Lower lobe of right lung (tissue), 2 donors: ENCODE measurements around the gene CXCR3. TPM values are rescaled to one million over a fixed set of nuclear protein-coding genes. Genes with fewer than 3 reads are reported as not detected.
A peak's percentile ranks its signal among the peaks of the same experiment; 100 is the strongest.

ENCODE experiments used
- ATAC-seq, 2 donors: fragments of 200-7000 bp; cut with Tn5 transposase; one replicate each; pipeline ENCODE4 v1.9.1; 2020 to 2022; ENCODE audit warnings: mild to moderate bottlenecking in 2 of 2, moderate library complexity in 2 of 2
- DNase-seq: peaks from one replicate; pipeline ENCODE4 v3.0.0-alpha.2; 2020
- H3K27ac ChIP-seq: fragments of 200-600 bp; one replicate; pipeline ENCODE4 v1.8.0; 2022
- H3K27me3 ChIP-seq: fragments of 200-600 bp; one replicate; pipeline ENCODE4 v1.8.0; 2022; ENCODE audit warnings: low read depth
- H3K36me3 ChIP-seq: fragments of 200-600 bp; one replicate; pipeline ENCODE4 v1.8.0; 2022; ENCODE audit warnings: mild to moderate bottlenecking
- H3K4me1 ChIP-seq: fragments of 200-600 bp; one replicate; pipeline ENCODE4 v1.8.0; 2022
- H3K4me3 ChIP-seq: fragments of 200-600 bp; one replicate; pipeline ENCODE4 v1.8.0; 2022; ENCODE audit warnings: mild to moderate bottlenecking
- H3K9me3 ChIP-seq: fragments of 200-600 bp; one replicate; pipeline ENCODE4 v1.8.0; 2022
- intact Hi-C: fragments of 100-400 bp; cut with DNase I; formaldehyde crosslinking; loops from one replicate; pipeline ENCODE4 v1.11.0; 2022
- total RNA-seq: library from RNA; stranded (reverse); fragmentation: NEBNext Ultra II Directional; extraction: Animal tissue kit (Norgen Biotek cat#: 25700); gene quantifications from one replicate; pipeline ENCODE4 v1.2.1, GENCODE V29; 2021
- TF ChIP-seq, protein P1 (sequence below): fragments of 200-600 bp; IDR thresholded peaks from one replicate; pipeline ENCODE4 v1.8.0; 2022; ENCODE audit warnings: antibody characterized with exemption, mild to moderate bottlenecking
- donor health status: DM: no; HTN: yes; CAD: no; lungs with severe emphysema.

The CXCR3 gene
- total RNA-seq, 1 donor from 2014 or later = 1.9 TPM

DNA sequence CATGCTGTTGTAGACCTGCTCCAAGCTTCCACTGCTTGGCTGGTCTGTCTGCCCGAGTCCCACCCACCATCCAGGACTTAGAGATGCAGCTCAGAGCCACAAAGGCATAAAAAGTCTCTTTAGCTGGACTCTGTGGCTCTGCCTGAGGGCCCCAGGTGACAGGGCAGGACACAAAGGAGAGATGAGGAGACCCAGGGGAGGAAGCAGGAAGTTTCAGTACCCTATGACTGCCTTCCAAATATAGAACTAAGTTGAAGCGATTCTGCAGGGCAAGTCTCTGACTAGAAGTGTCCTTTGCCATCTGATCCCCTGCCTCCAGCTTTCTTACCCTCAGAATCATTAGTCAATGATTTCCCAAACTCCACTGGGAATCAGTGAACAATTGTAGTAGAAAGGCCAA is 11.2 kb upstream of the CXCR3 start:
- no peak overlapping the region for H3K4me3 ChIP-seq
- no peaks in the 10 kb centered on the region for H3K4me1 ChIP-seq
- H3K27ac ChIP-seq = no peak overlapping the region
- no peaks in the 10 kb centered on the region for H3K9me3 ChIP-seq
- intact Hi-C loops = no loop called here
- H3K36me3 ChIP-seq = no peaks in the 10 kb centered on the region
- TF ChIP-seq, protein P1, sequence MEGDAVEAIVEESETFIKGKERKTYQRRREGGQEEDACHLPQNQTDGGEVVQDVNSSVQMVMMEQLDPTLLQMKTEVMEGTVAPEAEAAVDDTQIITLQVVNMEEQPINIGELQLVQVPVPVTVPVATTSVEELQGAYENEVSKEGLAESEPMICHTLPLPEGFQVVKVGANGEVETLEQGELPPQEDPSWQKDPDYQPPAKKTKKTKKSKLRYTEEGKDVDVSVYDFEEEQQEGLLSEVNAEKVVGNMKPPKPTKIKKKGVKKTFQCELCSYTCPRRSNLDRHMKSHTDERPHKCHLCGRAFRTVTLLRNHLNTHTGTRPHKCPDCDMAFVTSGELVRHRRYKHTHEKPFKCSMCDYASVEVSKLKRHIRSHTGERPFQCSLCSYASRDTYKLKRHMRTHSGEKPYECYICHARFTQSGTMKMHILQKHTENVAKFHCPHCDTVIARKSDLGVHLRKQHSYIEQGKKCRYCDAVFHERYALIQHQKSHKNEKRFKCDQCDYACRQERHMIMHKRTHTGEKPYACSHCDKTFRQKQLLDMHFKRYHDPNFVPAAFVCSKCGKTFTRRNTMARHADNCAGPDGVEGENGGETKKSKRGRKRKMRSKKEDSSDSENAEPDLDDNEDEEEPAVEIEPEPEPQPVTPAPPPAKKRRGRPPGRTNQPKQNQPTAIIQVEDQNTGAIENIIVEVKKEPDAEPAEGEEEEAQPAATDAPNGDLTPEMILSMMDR = no peak
- no peaks in the 10 kb centered on the region for H3K27me3 ChIP-seq
- DNase-seq (no peak), ATAC-seq (no peak)

- Histone ChIP-seq H3K4me1 (peaks cover 10% of the 10 kb centered on the region), H3K27ac (no peak overlapping the region), H3K36me3 (no peaks in the 10 kb centered on the region), H3K27me3 (no peaks in the 10 kb centered on the region), H3K4me3 (no peak overlapping the region), H3K9me3 (no peaks in the 10 kb centered on the region)
- TF ChIP-seq, protein P1 = no peak
- intact Hi-C loops = no loop called here
- DNase-seq = no peak
- no peak for ATAC-seq
Measured at GRCh38 chrX:71627588-71628404, 9.5 kb upstream of the CXCR3 start.

DNA sequence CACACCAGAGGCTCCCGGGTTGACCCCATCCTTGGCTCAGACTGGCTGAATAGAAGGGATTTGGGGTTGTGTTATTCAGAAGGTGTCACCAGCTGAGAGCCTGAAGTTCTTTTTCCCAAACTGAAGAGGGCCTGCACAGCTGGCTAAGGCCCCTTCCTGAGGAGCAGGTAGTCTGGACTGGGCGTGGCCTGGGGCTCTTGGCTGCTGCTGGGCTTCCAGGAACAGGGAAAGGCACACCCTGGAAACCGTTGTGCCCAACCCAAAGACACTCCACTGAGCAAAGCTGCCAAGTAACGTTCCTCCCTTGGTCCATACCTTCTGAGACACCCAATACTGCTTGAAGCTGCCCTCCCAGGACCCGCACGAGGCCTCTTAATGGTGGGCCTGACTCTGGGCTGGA is 8.3 kb upstream of the CXCR3 start:
- DNase-seq = peak; percentile 51
- intact Hi-C loops = no loop called here
- no peaks in the 10 kb centered on the region for H3K9me3 ChIP-seq
- ATAC-seq = peak; percentile 25 to 57
- TF ChIP-seq, protein P1 = no peak
- no peaks in the 10 kb centered on the region for H3K36me3 ChIP-seq
- H3K27me3 ChIP-seq = no peaks in the 10 kb centered on the region
- H3K4me1 ChIP-seq = peaks cover 20% of the 10 kb centered on the region
- no peak overlapping the region for H3K4me3 ChIP-seq
- H3K27ac ChIP-seq = no peak overlapping the region

DNA sequence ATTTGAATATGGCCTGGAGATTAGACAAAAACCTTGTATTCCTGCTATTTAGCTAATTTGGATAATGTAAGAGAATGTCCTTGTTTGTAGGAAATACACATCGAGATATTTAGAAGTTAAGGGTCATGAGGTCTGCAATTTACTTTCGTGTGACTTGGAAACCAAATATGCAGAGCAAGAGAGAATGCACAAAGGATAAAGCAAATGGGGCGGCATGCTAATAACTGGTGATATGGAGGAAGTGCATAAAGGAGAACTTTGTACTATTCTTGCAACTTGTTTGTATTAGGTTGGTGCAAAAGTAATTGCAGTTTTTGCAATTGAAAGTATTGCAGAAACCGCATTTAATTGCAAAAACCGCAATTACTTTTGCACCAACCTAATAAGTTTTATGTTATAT is 7.2 kb upstream of the CXCR3 start:
- intact Hi-C loops = no loop called here
- ATAC-seq (no peak), DNase-seq (no peak)
- Histone ChIP-seq H3K4me3 (no peak overlapping the region), H3K27me3 (no peaks in the 10 kb centered on the region), H3K9me3 (no peaks in the 10 kb centered on the region), H3K27ac (no peak overlapping the region), H3K36me3 (no peaks in the 10 kb centered on the region), H3K4me1 (peaks cover 21% of the 10 kb centered on the region)
- TF ChIP-seq, protein P1 = no peak

DNA sequence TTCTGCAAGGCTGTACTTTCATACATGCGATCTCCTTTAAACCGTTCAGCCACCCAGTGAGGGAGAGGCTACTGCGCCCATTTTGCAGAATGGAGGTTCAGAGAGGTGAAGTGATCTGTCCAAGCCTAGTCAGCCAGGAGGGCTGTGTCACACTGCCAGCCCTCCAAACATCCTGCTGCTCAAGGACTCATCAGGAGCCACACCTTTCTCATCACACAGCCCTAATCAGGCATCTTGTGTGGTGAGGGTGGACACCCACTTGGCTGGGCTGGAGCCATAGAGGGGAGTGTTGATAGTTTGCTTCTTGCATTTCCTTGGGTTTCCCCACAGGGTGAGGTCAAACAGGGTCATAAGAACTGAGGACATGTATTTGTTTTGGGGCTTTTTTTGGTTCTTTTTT is 5.4 kb upstream of the CXCR3 start:
- DNase-seq = no peak
- Histone ChIP-seq H3K27ac (no peak overlapping the region), H3K9me3 (no peaks in the 10 kb centered on the region), H3K4me1 (peaks cover 21% of the 10 kb centered on the region), H3K36me3 (no peaks in the 10 kb centered on the region), H3K4me3 (no peak overlapping the region), H3K27me3 (no peaks in the 10 kb centered on the region)
- TF ChIP-seq, protein P1 = no peak
- intact Hi-C loops = no loop called here
- no peak for ATAC-seq
